WTC11 (cell line): ENCODE results near the gene SHQ1. TPM values are rescaled to one million over a fixed set of nuclear protein-coding genes. Genes with fewer than 3 reads are reported as not detected.

Experiments used
- ATAC-seq: fragments of 200-7000 bp; cut with Tn5 transposase; 2 replicates; pipeline ENCODE4 v1.10.0; 2021; ENCODE audit warnings: mild to moderate bottlenecking, moderate library complexity
- Bru-seq: library from RNA; stranded (reverse); fragments of 400-500 nt; gene quantifications from one replicate; lab custom pipeline; 2021; lab: Mats Ljungman, UMichigan
- CTCF ChIA-PET: fragments of 300-600 bp; sonication (Branson Sonifier 250); formaldehyde crosslinking; loops from one replicate; lab custom pipeline; 2021; ENCODE audit warnings: antibody characterized with exemption; lab: Charles Lee
- POLR2A ChIA-PET: fragments of 350-600 bp; sonication (Branson Sonifier 250); formaldehyde crosslinking; loops from one replicate; lab custom pipeline; 2021; ENCODE audit warnings: antibody characterized with exemption; lab: Charles Lee
- DNase-seq: peaks from one replicate; pipeline ENCODE4 v3.0.0; 2021; ENCODE audit warnings: low spot score
- H3K27ac Mint-ChIP-seq: 2 replicates; pipeline ENCODE4 v1.8.0; 2021; ENCODE audit warnings: mixed read lengths
- H3K27me3 Mint-ChIP-seq: 2 replicates; pipeline ENCODE4 v1.8.0; 2021; ENCODE audit warnings: low read depth, mild to moderate bottlenecking, moderate library complexity, mixed read lengths
- H3K36me3 Mint-ChIP-seq: 2 replicates; pipeline ENCODE4 v1.8.0; 2021; ENCODE audit warnings: mixed read lengths
- H3K4me1 Mint-ChIP-seq: 2 replicates; pipeline ENCODE4 v1.8.0; 2022; ENCODE audit warnings: mixed read lengths
- H3K4me3 Mint-ChIP-seq: 2 replicates; pipeline ENCODE4 v1.8.0; 2021; ENCODE audit warnings: mild to moderate bottlenecking, moderate library complexity, mixed read lengths
- H3K9me3 Mint-ChIP-seq: 2 replicates; pipeline ENCODE4 v1.8.0; 2021; ENCODE audit warnings: mixed read lengths
- CTCF ChIP-seq: fragments of 200-600 bp; IDR thresholded peaks from 2 replicates; pipeline ENCODE4 v1.8.0; 2022; ENCODE audit warnings: antibody characterized with exemption
- ELF4 ChIP-seq: sonication (generic); formaldehyde crosslinking; IDR thresholded peaks from 2 replicates; pipeline ENCODE4 v1.8.1; 2022; ENCODE audit warnings: low read depth, mild to moderate bottlenecking, moderate library complexity, missing genetic modification reagents
- ERG ChIP-seq: fragments of 250-450 bp; sonication (Bioruptor Pico); IDR thresholded peaks from 2 replicates; pipeline ENCODE4 v1.8.0; 2021; ENCODE audit warnings: mild to moderate bottlenecking
- FOXP1 ChIP-seq: sonication (generic); formaldehyde crosslinking; IDR thresholded peaks from 2 replicates; pipeline ENCODE4 v1.8.0; 2022; ENCODE audit warnings: missing genetic modification reagents, mild to moderate bottlenecking, moderate library complexity, borderline replicate concordance
- GABPB1 ChIP-seq: sonication (generic); formaldehyde crosslinking; IDR thresholded peaks from 2 replicates; pipeline ENCODE4 v1.8.1; 2023; ENCODE audit warnings: mild to moderate bottlenecking, missing genetic modification reagents
- KAT7 ChIP-seq: sonication (generic); formaldehyde crosslinking; IDR thresholded peaks from 2 replicates; pipeline ENCODE4 v1.8.1; 2023; ENCODE audit warnings: missing genetic modification reagents, mild to moderate bottlenecking, borderline replicate concordance
- MAX ChIP-seq: sonication (generic); formaldehyde crosslinking; IDR thresholded peaks from 2 replicates; pipeline ENCODE4 v1.8.0; 2022; ENCODE audit warnings: mild to moderate bottlenecking, missing genetic modification reagents
- MLX ChIP-seq: sonication (generic); formaldehyde crosslinking; IDR thresholded peaks from 2 replicates; pipeline ENCODE4 v1.8.1; 2023; ENCODE audit warnings: mild to moderate bottlenecking, missing genetic modification reagents, moderate library complexity
- MXD4 ChIP-seq: fragments of 250-450 bp; sonication (Bioruptor Pico); IDR thresholded peaks from 2 replicates; pipeline ENCODE4 v1.8.0; 2021; ENCODE audit warnings: mild to moderate bottlenecking, moderate library complexity, borderline replicate concordance
- NR1H2 ChIP-seq: sonication (generic); formaldehyde crosslinking; IDR thresholded peaks from 2 replicates; pipeline ENCODE4 v1.9.0; 2021; ENCODE audit warnings: mild to moderate bottlenecking, moderate library complexity, missing genetic modification reagents
- NR3C1 ChIP-seq: sonication (generic); formaldehyde crosslinking; conservative IDR thresholded peaks from 2 replicates; pipeline ENCODE4 v1.8.1; 2023; ENCODE audit warnings: low read depth, mild to moderate bottlenecking, missing genetic modification reagents
- OVOL2 ChIP-seq: fragments of 250-450 bp; sonication (Bioruptor Pico); IDR thresholded peaks from 2 replicates; pipeline ENCODE4 v1.9.0; 2021; ENCODE audit warnings: mild to moderate bottlenecking, borderline replicate concordance
- PRDM15 ChIP-seq: sonication (generic); formaldehyde crosslinking; IDR thresholded peaks from 2 replicates; pipeline ENCODE4 v1.8.0; 2022; ENCODE audit warnings: missing genetic modification reagents
- RELA ChIP-seq: sonication (generic); formaldehyde crosslinking; IDR thresholded peaks from 2 replicates; pipeline ENCODE4 v1.8.1; 2022; ENCODE audit warnings: missing genetic modification reagents, mild to moderate bottlenecking, borderline replicate concordance
- SMAD3 ChIP-seq: sonication (generic); formaldehyde crosslinking; IDR thresholded peaks from 2 replicates; pipeline ENCODE4 v1.8.0; 2022; ENCODE audit warnings: missing genetic modification reagents, mild to moderate bottlenecking, borderline replicate concordance
- SOX15 ChIP-seq: fragments of 250-450 bp; sonication (Bioruptor Pico); IDR thresholded peaks from 2 replicates; pipeline ENCODE4 v1.9.0; 2021; ENCODE audit warnings: mild to moderate bottlenecking
- SP1 ChIP-seq: sonication (generic); formaldehyde crosslinking; conservative IDR thresholded peaks from 2 replicates; pipeline ENCODE4 v1.8.1; 2022; ENCODE audit warnings: missing genetic modification reagents
- TEAD1 ChIP-seq: sonication (generic); formaldehyde crosslinking; IDR thresholded peaks from 2 replicates; pipeline ENCODE4 v1.8.0; 2022; ENCODE audit warnings: mild to moderate bottlenecking, missing genetic modification reagents
- USF2 ChIP-seq: sonication (generic); formaldehyde crosslinking; IDR thresholded peaks from 2 replicates; pipeline ENCODE4 v1.8.1; 2023; ENCODE audit warnings: mild to moderate bottlenecking, missing genetic modification reagents, moderate library complexity
- ZBTB21 ChIP-seq: sonication (generic); formaldehyde crosslinking; IDR thresholded peaks from 2 replicates; pipeline ENCODE4 v1.8.1; 2023; ENCODE audit warnings: mild to moderate bottlenecking, missing genetic modification reagents, borderline replicate concordance
- ZMAT4 ChIP-seq: fragments of 250-450 bp; sonication (Bioruptor Pico); IDR thresholded peaks from 2 replicates; pipeline ENCODE4 v1.9.0; 2021; ENCODE audit warnings: mild to moderate bottlenecking
- ZNF121 ChIP-seq: sonication (generic); formaldehyde crosslinking; IDR thresholded peaks from 2 replicates; pipeline ENCODE4 v1.8.0; 2023; ENCODE audit warnings: missing genetic modification reagents
- ZNF138 ChIP-seq: sonication (generic); formaldehyde crosslinking; conservative IDR thresholded peaks from 2 replicates; pipeline ENCODE4 v1.8.1; 2022; ENCODE audit warnings: mild to moderate bottlenecking, moderate library complexity, missing genetic modification reagents
- ZNF263 ChIP-seq: sonication (generic); formaldehyde crosslinking; IDR thresholded peaks from 2 replicates; pipeline ENCODE4 v1.8.1; 2022; ENCODE audit warnings: low read depth, mild to moderate bottlenecking, moderate library complexity, missing genetic modification reagents
- ZNF671 ChIP-seq: fragments of 250-450 bp; sonication (Bioruptor Pico); IDR thresholded peaks from 2 replicates; pipeline ENCODE4 v1.8.0; 2021; ENCODE audit warnings: mild to moderate bottlenecking
- long read RNA-seq, 3 experiments: library from RNA in 1 of 3; library from capped mRNA in 1 of 3; library from polyadenylated mRNA in 1 of 3; unstranded in 2 of 3; stranded (forward) in 1 of 3; transcript quantifications; one replicate each; pipeline ENCODE4 v2.0.0, GENCODE V29; 2021
- total RNA-seq: library from RNA; stranded (reverse); gene quantifications from 3 replicates; pipeline ENCODE4 v1.2.3, GENCODE V29; 2021

Gene SHQ1
- total RNA-seq = 24.5 to 29.1 TPM (median 27.2 TPM) in 3 replicates
- Bru-seq, nascent RNA = percentile 74 among the genes with signal in this experiment
- long read RNA-seq, experiment 1, transcript SHQ1-201 (11 exons, 2,879 nt) = major isoform, 102 of 130 reads
- long read RNA-seq, experiment 1, partial matches to known transcripts = 6 of 130 reads
- long read RNA-seq, experiment 1, other reads (novel, unspliced or antisense) = 22 of 130 reads
- long read RNA-seq, experiment 2, transcript SHQ1-201 (11 exons, 2,879 nt) = major isoform, 8 of 25 reads
- long read RNA-seq, experiment 2, partial matches to known transcripts = 2 of 25 reads
- long read RNA-seq, experiment 2, other reads (novel, unspliced or antisense) = 14 of 25 reads
- long read RNA-seq, experiment 3, transcript SHQ1-201 (11 exons, 2,879 nt) = major isoform, 49 of 59 reads
- long read RNA-seq, experiment 3, partial matches to known transcripts = 4 of 59 reads
- long read RNA-seq, experiment 3, other reads (novel, unspliced or antisense) = 5 of 59 reads

- H3K36me3 Mint-ChIP-seq = peaks cover 4% of the 10 kb centered on the region
- DNase-seq = peak; percentile 93
- CTCF ChIA-PET = interaction anchor here (0.6 to 1.6 kb wide), 5 partner anchors 40 to 365 kb away, joined by 3 to 6 read pairs (median 3); partner anchors contain the start of gene GXYLT2
- H3K27ac Mint-ChIP-seq = no peak within 1 kb of the TSS
- peaks cover 32% of the 10 kb centered on the region for H3K27me3 Mint-ChIP-seq
- H3K4me1 Mint-ChIP-seq = peaks cover 22% of the 10 kb centered on the region
- H3K4me3 Mint-ChIP-seq = peak within 1 kb of the TSS; percentile 86
- ATAC-seq = peak; percentile 91
- POLR2A ChIA-PET = interaction anchor here (1.4 kb wide), 1 partner anchor 400 kb away, joined by 3 read pairs; no protein-coding TSS in a partner anchor
- no peaks in the 10 kb centered on the region for H3K9me3 Mint-ChIP-seq
- TF ChIP-seq FOXP1 (CRISPR knock-in tag) (peak; percentile 92), MAX (CRISPR knock-in tag) (peak; percentile 96), ZNF121 (no peak; the same call in 1 of the 2 replicates), SMAD3 (CRISPR knock-in tag) (0 out of 2 replicates have a peak, but pooled peaks have one; percentile 13), ELF4 (CRISPR knock-in tag) (no peak), SP1 (CRISPR knock-in tag) (peak; percentile 60), ZMAT4 (CRISPR knock-in tag) (no peak), ZNF138 (CRISPR knock-in tag) (0 out of 2 replicates have a peak, but pooled peaks have one; percentile 63), GABPB1 (CRISPR knock-in tag) (peak; percentile 79; the same call in 1 of the 2 replicates), MXD4 (CRISPR knock-in tag) (no peak), PRDM15 (0 out of 2 replicates have a peak, but pooled peaks have one; percentile 8), CTCF (no peak), ERG (no peak; the same call in 1 of the 2 replicates), MLX (CRISPR knock-in tag) (no peak), ZBTB21 (CRISPR knock-in tag) (peak; percentile 90), ZNF671 (CRISPR knock-in tag) (no peak), RELA (CRISPR knock-in tag) (peak; percentile 76; the same call in 1 of the 2 replicates), SOX15 (CRISPR knock-in tag) (no peak), USF2 (CRISPR knock-in tag) (no peak), NR3C1 (CRISPR knock-in tag) (no peak), TEAD1 (CRISPR knock-in tag) (peak; percentile 74; the same call in 1 of the 2 replicates), OVOL2 (CRISPR knock-in tag) (no peak), ZNF263 (CRISPR knock-in tag) (no peak), NR1H2 (CRISPR knock-in tag) (peak; percentile 24; the same call in 1 of the 2 replicates), KAT7 (CRISPR knock-in tag) (0 out of 2 replicates have a peak, but pooled peaks have one; percentile 70)
Observed at GRCh38 chr3:72847751-72848702, at the start of gene SHQ1. Gene SHQ1, minus strand, starts transcription at chr3:72848445. Its CDS starts 105 bp downstream, at chr3:72848340.
